HG02981 (cell line): ENCODE data around the gene CERT1.

Source experiments
- ATAC-seq: cut with Tn5 transposase; IDR thresholded peaks from one replicate; pipeline ENCODE4 v1.9.1; 2021; ENCODE audit warnings: mild to moderate bottlenecking, moderate library complexity; ENCODE audit not compliant: unreplicated experiment

The CERT1 gene

GRCh38 chr5:75433814-75434506 is 77.5 kb downstream of the CERT1 start:
- ATAC-seq, result no peak

- ATAC-seq, result no peak
Observed at GRCh38 chr5:75414241-75414640, 97.2 kb downstream of the CERT1 start.

GRCh38 chr5:75412111-75412990 is 99.1 kb downstream of the CERT1 start:
- ATAC-seq, result no peak

GRCh38 chr5:75405296-75405695 is 106.1 kb downstream of the CERT1 start:
- ATAC-seq, result no peak

GRCh38 chr5:75395277-75395676 is 116.2 kb downstream of the CERT1 start:
- no peak for ATAC-seq

- ATAC-seq, result no peak
Observed at GRCh38 chr5:75389430-75389829, 122.0 kb downstream of the CERT1 start.

- ATAC-seq, result no peak
Observed at GRCh38 chr5:75387806-75388205, 123.6 kb downstream of the CERT1 start.

GRCh38 chr5:75384218-75384617 is 127.2 kb downstream of the CERT1 start:
- ATAC-seq, result no peak

- ATAC-seq, result no peak
Observed at GRCh38 chr5:75381456-75381855, 130.0 kb downstream of the CERT1 start.

GRCh38 chr5:75380099-75380498 is 131.3 kb downstream of the CERT1 start:
- no peak for ATAC-seq

GRCh38 chr5:75375414-75375813 is 136.0 kb downstream of the CERT1 start:
- ATAC-seq, result no peak

GRCh38 chr5:75374394-75374814 is 137.0 kb downstream of the CERT1 start:
- ATAC-seq, result no peak

- no peak for ATAC-seq
Observed at GRCh38 chr5:75373862-75374261, 137.6 kb downstream of the CERT1 start.

- no peak for ATAC-seq
Observed at GRCh38 chr5:75368391-75368790, 143.0 kb downstream of the CERT1 start.

- ATAC-seq, result peak; percentile 6
Observed at GRCh38 chr5:75367401-75367800, 144.0 kb downstream of the CERT1 start.

- ATAC-seq, result peak; percentile 64
Observed at GRCh38 chr5:75366787-75367186, 144.6 kb downstream of the CERT1 start.

- ATAC-seq, result no peak
Observed at GRCh38 chr5:75365740-75366139, 145.7 kb downstream of the CERT1 start.

- no peak for ATAC-seq
Observed at GRCh38 chr5:75364571-75365280, 146.7 kb downstream of the CERT1 start.

- ATAC-seq, result no peak
Observed at GRCh38 chr5:75363726-75364495, 147.5 kb downstream of the CERT1 start.

GRCh38 chr5:75363111-75363510 is 148.3 kb downstream of the CERT1 start:
- ATAC-seq, result no peak

- no peak for ATAC-seq
Observed at GRCh38 chr5:75362474-75362975, 148.9 kb downstream of the CERT1 start.
